Measurements from ENCODE around the gene THAP3. TPM values are rescaled to one million over a fixed set of nuclear protein-coding genes. Genes with fewer than 3 reads are reported as not detected.

Gene THAP3
- total RNA-seq, result 10 to 100 TPM in 5 of 6 donors, 1 to 10 TPM in 1; 7.7 to 26.2 (median 17.3) TPM

DNA sequence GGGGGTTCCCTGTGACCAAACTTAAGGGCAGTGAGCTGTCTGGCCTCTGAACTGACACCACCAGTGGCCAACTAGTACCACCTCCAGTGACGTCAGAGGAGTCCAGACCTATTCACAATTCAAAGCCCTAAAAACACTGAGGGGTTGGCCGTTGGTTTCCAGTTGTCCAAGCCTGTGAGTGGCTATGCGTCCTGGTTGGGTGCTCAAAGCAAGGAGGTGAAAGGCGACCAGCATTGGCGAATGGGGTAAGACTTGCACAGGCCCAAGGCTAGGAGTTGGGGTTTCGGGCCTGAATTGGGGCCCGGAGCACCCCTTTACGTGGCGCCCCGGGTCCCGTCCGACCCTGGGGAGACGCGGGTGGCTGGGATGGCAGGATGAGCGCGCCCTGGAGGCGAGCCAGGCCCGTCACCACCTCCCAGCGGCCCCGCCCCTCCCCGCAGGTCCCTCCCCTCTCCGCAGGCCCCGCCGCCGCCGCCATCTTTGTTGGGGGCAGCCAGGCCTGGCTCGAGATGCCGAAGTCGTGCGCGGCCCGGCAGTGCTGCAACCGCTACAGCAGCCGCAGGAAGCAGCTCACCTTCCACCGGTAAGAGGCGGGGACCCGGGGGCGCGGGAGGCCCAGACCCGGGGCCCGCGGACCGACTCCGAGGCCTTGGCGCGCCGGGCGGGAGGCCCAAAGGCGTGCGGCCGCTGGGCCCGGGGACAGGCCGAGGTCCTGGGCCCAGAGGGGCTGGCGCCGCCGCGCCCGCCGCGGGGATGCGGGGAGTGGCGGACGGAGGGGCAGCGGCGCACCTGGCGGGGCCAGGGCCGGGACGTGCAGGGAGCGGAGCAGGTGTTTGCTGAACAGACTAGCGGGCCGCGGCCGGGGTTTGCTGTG, at the start of gene THAP3:
TSS of gene THAP3 (plus strand) at position 159 of the 874 bp plus-strand sequence. CDS start at position 510, 351 bp downstream.
- peak within 1 kb of the TSS; percentile 70 to 92 (median 76) for H3K27ac ChIP-seq
- H3K4me3 ChIP-seq, result peak within 1 kb of the TSS; percentile 68 to 94 (median 88)
- TF ChIP-seq POLR2A (IDR thresholded peaks at IDR 0.05) (peak in 1 of 4 donors; percentile 66), POLR2AphosphoS5 (IDR thresholded peaks at IDR 0.05) (peak in 1 of 2 donors; percentile 31)
- TF ChIP-seq, protein P1, sequence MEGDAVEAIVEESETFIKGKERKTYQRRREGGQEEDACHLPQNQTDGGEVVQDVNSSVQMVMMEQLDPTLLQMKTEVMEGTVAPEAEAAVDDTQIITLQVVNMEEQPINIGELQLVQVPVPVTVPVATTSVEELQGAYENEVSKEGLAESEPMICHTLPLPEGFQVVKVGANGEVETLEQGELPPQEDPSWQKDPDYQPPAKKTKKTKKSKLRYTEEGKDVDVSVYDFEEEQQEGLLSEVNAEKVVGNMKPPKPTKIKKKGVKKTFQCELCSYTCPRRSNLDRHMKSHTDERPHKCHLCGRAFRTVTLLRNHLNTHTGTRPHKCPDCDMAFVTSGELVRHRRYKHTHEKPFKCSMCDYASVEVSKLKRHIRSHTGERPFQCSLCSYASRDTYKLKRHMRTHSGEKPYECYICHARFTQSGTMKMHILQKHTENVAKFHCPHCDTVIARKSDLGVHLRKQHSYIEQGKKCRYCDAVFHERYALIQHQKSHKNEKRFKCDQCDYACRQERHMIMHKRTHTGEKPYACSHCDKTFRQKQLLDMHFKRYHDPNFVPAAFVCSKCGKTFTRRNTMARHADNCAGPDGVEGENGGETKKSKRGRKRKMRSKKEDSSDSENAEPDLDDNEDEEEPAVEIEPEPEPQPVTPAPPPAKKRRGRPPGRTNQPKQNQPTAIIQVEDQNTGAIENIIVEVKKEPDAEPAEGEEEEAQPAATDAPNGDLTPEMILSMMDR (IDR thresholded peaks at IDR 0.05), result no peak
- WGBS, 2 donors, result 4 to 7% methylated on average over 3 to 22 of the region's 73 CpGs
- H3K36me3 ChIP-seq, result peaks cover 15 to 56% (median 39%) of the 10 kb centered on the region in 4 donors
- H3K9me3 ChIP-seq, result no peaks in the 10 kb centered on the region
- no peaks in the 10 kb centered on the region for H3K27me3 ChIP-seq
- H3K4me1 ChIP-seq, result peaks cover 14 to 31% (median 22%) of the 10 kb centered on the region in 4 donors
- ATAC-seq (ENCODE audit: low FRiP score in 2 of 2) (peak; percentile 92 to 97), DNase-seq (peak; percentile 90 to 98)

- WGBS, 2 donors, result 88 to 94% methylated on average over 6 of the region's 6 CpGs
- Histone ChIP-seq H3K4me3 (no peak overlapping the region), H3K27ac (no peak overlapping the region), H3K27me3 (no peaks in the 10 kb centered on the region), H3K4me1 (peaks cover 27 to 32% (median 31%) of the 10 kb centered on the region in 4 donors), H3K36me3 (no peaks in the 10 kb centered on the region), H3K9me3 (no peaks in the 10 kb centered on the region)
- TF ChIP-seq, protein P1 (IDR thresholded peaks at IDR 0.05), result no peak
- no peak for TF ChIP-seq POLR2A (IDR thresholded peaks at IDR 0.05)
- TF ChIP-seq EP300 (IDR thresholded peaks at IDR 0.05), result no peak
- no peak for TF ChIP-seq POLR2AphosphoS5 (IDR thresholded peaks at IDR 0.05)
- ATAC-seq (ENCODE audit: low FRiP score in 2 of 2), result no peak
- no peak for DNase-seq
Measured at GRCh38 chr1:6577831-6578525, 46.7 kb upstream of the THAP3 start.

- Histone ChIP-seq H3K4me1 (peaks cover 27 to 32% (median 31%) of the 10 kb centered on the region in 4 donors), H3K27ac (peak overlapping the region; percentile 91 to 98 (median 94)), H3K4me3 (peak overlapping the region in 3 of 4 donors; percentile 80 to 97 (median 81)), H3K9me3 (no peaks in the 10 kb centered on the region), H3K27me3 (no peaks in the 10 kb centered on the region), H3K36me3 (no peaks in the 10 kb centered on the region)
- TF ChIP-seq POLR2A (IDR thresholded peaks at IDR 0.05) (no peak), POLR2AphosphoS5 (IDR thresholded peaks at IDR 0.05) (no peak), EP300 (IDR thresholded peaks at IDR 0.05) (no peak)
- TF ChIP-seq, protein P1 (IDR thresholded peaks at IDR 0.05), result no peak
- 89 to 96% methylated on average over 11 to 12 of the region's 14 CpGs for WGBS, 2 donors
- DNase-seq, result no peak
- no peak for ATAC-seq (ENCODE audit: low FRiP score in 2 of 2)
Measured at GRCh38 chr1:6578624-6579373, 45.9 kb upstream of the THAP3 start.

GRCh38 chr1:6579374-6580118, 45.1 kb upstream of the THAP3 start, which contains the start of gene ZBTB48:
Gene ZBTB48, plus strand, starts transcription at chr1:6579994. Its CDS starts 616 bp downstream, at chr1:6580610.
- TF ChIP-seq, protein P1 (IDR thresholded peaks at IDR 0.05), result peak in 1 of 6 experiments; percentile 6
- TF ChIP-seq POLR2A (IDR thresholded peaks at IDR 0.05), result peak; percentile 35 to 97 (median 92)
- TF ChIP-seq POLR2AphosphoS5 (IDR thresholded peaks at IDR 0.05), result peak; percentile 99
- peak in 1 of 4 donors; percentile 51 for TF ChIP-seq EP300 (IDR thresholded peaks at IDR 0.05)
- DNase-seq (peak; percentile 99 to 100), ATAC-seq (ENCODE audit: low FRiP score in 2 of 2) (peak; percentile 97 to 98)
- H3K27ac ChIP-seq, result peak within 1 kb of the TSS; percentile 91 to 98 (median 94)
- H3K27me3 ChIP-seq, result no peaks in the 10 kb centered on the region
- WGBS, 2 donors, result 0 to 28% methylated on average over 6 to 26 of the region's 58 CpGs
- H3K36me3 ChIP-seq, result peaks cover 0 to 6% (median 0%) of the 10 kb centered on the region in 4 donors
- H3K9me3 ChIP-seq, result no peaks in the 10 kb centered on the region
- H3K4me1 ChIP-seq, result peaks cover 27 to 37% (median 31%) of the 10 kb centered on the region in 4 donors
- peak within 1 kb of the TSS; percentile 80 to 97 (median 88) for H3K4me3 ChIP-seq

Measured in upper lobe of left lung (tissue), 6 donors.